Activated CD8-positive, alpha-beta memory T cell treated with anti-CD3 and anti-CD28 coated beads, Interleukin-2, amount 50 U/mL, for 48 hours (primary cell): ENCODE results near the gene MPI.

Source experiments
- DNase-seq: peaks from one replicate; pipeline ENCODE4 v3.0.0-alpha.2; 2020

Gene MPI

GRCh38 chr15:74937272-74937589 lies 47.4 kb downstream of the MPI start:
- no peak for DNase-seq

GRCh38 chr15:74937590-74938371 lies 47.9 kb downstream of the MPI start, which contains the start of gene COX5A:
COX5A (minus strand) TSS chr15:74938073; CDS start chr15:74938014, 59 bp downstream.
- peak; percentile 94 for DNase-seq

- DNase-seq, result peak; percentile 89
These were observed 60.5 kb downstream of the MPI start for GRCh38 chr15:74950078-74950908.

DNA sequence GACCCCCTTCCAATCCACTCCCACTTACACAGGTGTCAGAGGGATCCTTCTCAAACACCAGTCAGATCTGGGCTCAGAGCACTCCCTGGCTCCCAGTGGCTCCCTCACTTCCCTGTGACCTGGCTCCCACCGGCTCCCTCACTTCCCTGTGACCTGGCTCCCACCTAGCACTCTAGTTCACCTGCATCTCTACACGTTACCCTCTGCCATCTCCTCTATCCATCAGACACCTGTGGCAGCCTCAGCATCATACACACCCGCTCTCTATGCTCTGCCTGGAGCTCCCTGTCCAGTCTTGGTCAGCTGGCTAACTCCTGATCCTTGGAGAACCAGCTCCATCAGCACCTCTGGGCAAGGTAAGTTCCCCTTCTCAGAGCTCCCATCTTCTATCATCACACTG lies 61.2 kb downstream of the MPI start:
- DNase-seq, result no peak
